ENCODE data around the gene NR5A2. TPM values are rescaled to one million over a fixed set of nuclear protein-coding genes. Genes with fewer than 3 reads are reported as not detected.

The NR5A2 gene
- total RNA-seq, 1 experiment from 2014 or later, result 22.3 TPM

- ChIA-PET CTCF (interaction anchor here (0.9 to 1.1 kb wide), 2 partner anchors 10 to 186 kb away, joined by 3 to 7 read pairs; no protein-coding TSS in a partner anchor), POLR2A (no interaction called here)
- ATAC-seq (peak; percentile 96), DNase-seq (ENCODE audit: low spot score) (peak; percentile 45)
- Mint-ChIP-seq H3K27ac (no peak overlapping the region), H3K9me3 (no peaks in the 10 kb centered on the region), H3K4me3 (no peak overlapping the region), H3K36me3 (peaks cover 10% of the 10 kb centered on the region), H3K4me1 (peaks cover 21% of the 10 kb centered on the region), H3K27me3 (ENCODE audit: low read depth) (no peaks in the 10 kb centered on the region)
- TF ChIP-seq, protein P1, sequence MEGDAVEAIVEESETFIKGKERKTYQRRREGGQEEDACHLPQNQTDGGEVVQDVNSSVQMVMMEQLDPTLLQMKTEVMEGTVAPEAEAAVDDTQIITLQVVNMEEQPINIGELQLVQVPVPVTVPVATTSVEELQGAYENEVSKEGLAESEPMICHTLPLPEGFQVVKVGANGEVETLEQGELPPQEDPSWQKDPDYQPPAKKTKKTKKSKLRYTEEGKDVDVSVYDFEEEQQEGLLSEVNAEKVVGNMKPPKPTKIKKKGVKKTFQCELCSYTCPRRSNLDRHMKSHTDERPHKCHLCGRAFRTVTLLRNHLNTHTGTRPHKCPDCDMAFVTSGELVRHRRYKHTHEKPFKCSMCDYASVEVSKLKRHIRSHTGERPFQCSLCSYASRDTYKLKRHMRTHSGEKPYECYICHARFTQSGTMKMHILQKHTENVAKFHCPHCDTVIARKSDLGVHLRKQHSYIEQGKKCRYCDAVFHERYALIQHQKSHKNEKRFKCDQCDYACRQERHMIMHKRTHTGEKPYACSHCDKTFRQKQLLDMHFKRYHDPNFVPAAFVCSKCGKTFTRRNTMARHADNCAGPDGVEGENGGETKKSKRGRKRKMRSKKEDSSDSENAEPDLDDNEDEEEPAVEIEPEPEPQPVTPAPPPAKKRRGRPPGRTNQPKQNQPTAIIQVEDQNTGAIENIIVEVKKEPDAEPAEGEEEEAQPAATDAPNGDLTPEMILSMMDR (IDR thresholded peaks at IDR 0.05), result peak; percentile 28
- TF ChIP-seq, protein P2, sequence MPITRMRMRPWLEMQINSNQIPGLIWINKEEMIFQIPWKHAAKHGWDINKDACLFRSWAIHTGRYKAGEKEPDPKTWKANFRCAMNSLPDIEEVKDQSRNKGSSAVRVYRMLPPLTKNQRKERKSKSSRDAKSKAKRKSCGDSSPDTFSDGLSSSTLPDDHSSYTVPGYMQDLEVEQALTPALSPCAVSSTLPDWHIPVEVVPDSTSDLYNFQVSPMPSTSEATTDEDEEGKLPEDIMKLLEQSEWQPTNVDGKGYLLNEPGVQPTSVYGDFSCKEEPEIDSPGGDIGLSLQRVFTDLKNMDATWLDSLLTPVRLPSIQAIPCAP (CRISPR knock-in tag; IDR thresholded peaks at IDR 0.05), result no peak
- no peak for TF ChIP-seq HMGA2 (CRISPR knock-in tag; IDR thresholded peaks at IDR 0.05)
- TF ChIP-seq, protein P3, sequence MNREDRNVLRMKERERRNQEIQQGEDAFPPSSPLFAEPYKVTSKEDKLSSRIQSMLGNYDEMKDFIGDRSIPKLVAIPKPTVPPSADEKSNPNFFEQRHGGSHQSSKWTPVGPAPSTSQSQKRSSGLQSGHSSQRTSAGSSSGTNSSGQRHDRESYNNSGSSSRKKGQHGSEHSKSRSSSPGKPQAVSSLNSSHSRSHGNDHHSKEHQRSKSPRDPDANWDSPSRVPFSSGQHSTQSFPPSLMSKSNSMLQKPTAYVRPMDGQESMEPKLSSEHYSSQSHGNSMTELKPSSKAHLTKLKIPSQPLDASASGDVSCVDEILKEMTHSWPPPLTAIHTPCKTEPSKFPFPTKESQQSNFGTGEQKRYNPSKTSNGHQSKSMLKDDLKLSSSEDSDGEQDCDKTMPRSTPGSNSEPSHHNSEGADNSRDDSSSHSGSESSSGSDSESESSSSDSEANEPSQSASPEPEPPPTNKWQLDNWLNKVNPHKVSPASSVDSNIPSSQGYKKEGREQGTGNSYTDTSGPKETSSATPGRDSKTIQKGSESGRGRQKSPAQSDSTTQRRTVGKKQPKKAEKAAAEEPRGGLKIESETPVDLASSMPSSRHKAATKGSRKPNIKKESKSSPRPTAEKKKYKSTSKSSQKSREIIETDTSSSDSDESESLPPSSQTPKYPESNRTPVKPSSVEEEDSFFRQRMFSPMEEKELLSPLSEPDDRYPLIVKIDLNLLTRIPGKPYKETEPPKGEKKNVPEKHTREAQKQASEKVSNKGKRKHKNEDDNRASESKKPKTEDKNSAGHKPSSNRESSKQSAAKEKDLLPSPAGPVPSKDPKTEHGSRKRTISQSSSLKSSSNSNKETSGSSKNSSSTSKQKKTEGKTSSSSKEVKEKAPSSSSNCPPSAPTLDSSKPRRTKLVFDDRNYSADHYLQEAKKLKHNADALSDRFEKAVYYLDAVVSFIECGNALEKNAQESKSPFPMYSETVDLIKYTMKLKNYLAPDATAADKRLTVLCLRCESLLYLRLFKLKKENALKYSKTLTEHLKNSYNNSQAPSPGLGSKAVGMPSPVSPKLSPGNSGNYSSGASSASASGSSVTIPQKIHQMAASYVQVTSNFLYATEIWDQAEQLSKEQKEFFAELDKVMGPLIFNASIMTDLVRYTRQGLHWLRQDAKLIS (CRISPR knock-in tag; IDR thresholded peaks at IDR 0.05; ENCODE audit: borderline replicate concordance), result no peak
- TF ChIP-seq, protein P4, sequence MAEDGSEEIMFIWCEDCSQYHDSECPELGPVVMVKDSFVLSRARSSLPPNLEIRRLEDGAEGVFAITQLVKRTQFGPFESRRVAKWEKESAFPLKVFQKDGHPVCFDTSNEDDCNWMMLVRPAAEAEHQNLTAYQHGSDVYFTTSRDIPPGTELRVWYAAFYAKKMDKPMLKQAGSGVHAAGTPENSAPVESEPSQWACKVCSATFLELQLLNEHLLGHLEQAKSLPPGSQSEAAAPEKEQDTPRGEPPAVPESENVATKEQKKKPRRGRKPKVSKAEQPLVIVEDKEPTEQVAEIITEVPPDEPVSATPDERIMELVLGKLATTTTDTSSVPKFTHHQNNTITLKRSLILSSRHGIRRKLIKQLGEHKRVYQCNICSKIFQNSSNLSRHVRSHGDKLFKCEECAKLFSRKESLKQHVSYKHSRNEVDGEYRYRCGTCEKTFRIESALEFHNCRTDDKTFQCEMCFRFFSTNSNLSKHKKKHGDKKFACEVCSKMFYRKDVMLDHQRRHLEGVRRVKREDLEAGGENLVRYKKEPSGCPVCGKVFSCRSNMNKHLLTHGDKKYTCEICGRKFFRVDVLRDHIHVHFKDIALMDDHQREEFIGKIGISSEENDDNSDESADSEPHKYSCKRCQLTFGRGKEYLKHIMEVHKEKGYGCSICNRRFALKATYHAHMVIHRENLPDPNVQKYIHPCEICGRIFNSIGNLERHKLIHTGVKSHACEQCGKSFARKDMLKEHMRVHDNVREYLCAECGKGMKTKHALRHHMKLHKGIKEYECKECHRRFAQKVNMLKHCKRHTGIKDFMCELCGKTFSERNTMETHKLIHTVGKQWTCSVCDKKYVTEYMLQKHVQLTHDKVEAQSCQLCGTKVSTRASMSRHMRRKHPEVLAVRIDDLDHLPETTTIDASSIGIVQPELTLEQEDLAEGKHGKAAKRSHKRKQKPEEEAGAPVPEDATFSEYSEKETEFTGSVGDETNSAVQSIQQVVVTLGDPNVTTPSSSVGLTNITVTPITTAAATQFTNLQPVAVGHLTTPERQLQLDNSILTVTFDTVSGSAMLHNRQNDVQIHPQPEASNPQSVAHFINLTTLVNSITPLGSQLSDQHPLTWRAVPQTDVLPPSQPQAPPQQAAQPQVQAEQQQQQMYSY (CRISPR knock-in tag; IDR thresholded peaks at IDR 0.05), result no peak
These were observed 63.0 kb downstream of the NR5A2 start for GRCh38 chr1:200090252-200091159.

DNA sequence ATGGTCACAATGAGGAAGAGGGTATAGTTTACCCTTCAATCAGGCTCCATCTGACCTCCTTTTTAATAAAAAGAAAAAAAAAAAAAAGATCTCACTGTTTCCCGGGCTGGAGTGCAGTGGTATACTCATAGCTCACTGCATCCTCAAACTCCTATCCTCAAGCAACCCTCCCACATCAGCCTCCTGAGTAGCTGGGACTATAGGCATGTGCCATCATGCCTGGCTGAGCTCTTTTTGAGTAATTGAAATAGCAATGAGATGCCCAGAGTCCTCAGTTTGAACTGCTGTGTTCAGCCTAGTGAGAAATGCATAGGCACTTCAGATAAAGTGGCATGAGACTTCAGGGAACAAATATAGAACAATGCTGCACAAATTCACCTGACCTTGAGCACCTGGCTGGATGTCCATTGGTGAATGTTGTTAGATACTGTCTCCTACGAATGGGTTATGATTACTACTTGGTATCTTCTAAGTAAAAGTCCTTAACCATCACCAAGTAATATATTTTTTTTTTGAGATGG, 67.6 kb downstream of the NR5A2 start:
- H3K4me1 Mint-ChIP-seq, result peaks cover 9% of the 10 kb centered on the region
- H3K36me3 Mint-ChIP-seq, result peaks cover 3% of the 10 kb centered on the region; the same call in 1 of the 2 replicates
- ATAC-seq (no peak), DNase-seq (ENCODE audit: low spot score) (no peak)
- ChIA-PET CTCF (interaction anchor here (1.0 kb wide), 1 partner anchor 1704 kb away, joined by 3 read pairs; no protein-coding TSS in a partner anchor), POLR2A (no interaction called here)
- TF ChIP-seq ARID4B (CRISPR knock-in tag; IDR thresholded peaks at IDR 0.05; ENCODE audit: borderline replicate concordance) (no peak), MAX (CRISPR knock-in tag; IDR thresholded peaks at IDR 0.05) (no peak), ZBTB43 (CRISPR knock-in tag; IDR thresholded peaks at IDR 0.05) (no peak), EMX1 (CRISPR knock-in tag; IDR thresholded peaks at IDR 0.05) (no peak)
- H3K27me3 Mint-ChIP-seq (ENCODE audit: low read depth), result no peaks in the 10 kb centered on the region
- no peaks in the 10 kb centered on the region for H3K9me3 Mint-ChIP-seq
- H3K4me3 Mint-ChIP-seq, result no peak overlapping the region
- peak overlapping the region; percentile 65; the same call in 1 of the 2 replicates for H3K27ac Mint-ChIP-seq
